ENCODE results near the gene SSC5D. TPM values are rescaled to one million over a fixed set of nuclear protein-coding genes. Genes with fewer than 3 reads are reported as not detected.
A peak's percentile ranks its signal among the peaks of the same experiment; 100 is the strongest.

SSC5D gene
- total and polyA plus RNA-seq, 9 of the 15 experiments (the other 6 are each of a cell fraction or from before 2014, with no cell fraction given): 0.04 to 0.71 (median 0.14) TPM; not detected in 2

GRCh38 chr19:55461259-55461973 is 26.8 kb upstream of the SSC5D start, which contains the start of gene ISOC2 (continued):
- TF ChIP-seq TCF3 (CRISPR knock-in tag; IDR thresholded peaks at IDR 0.05): peak; percentile 23; the same call in 1 of the 2 replicates
- TF ChIP-seq RB1 (IDR thresholded peaks at IDR 0.05; ENCODE audit: low read depth): peak; percentile 60
- TF ChIP-seq ZNF3 (CRISPR knock-in tag; IDR thresholded peaks at IDR 0.05): no peak
- no peak for TF ChIP-seq SNAPC5 (CRISPR knock-in tag; IDR thresholded peaks at IDR 0.05)
- no peak; the same call in 1 of the 2 replicates for TF ChIP-seq HDGF (IDR thresholded peaks at IDR 0.05)
- TF ChIP-seq NCOA1 (IDR thresholded peaks at IDR 0.05; ENCODE audit: low read depth): no peak
- TF ChIP-seq ESRRA (IDR thresholded peaks at IDR 0.05; ENCODE audit: borderline replicate concordance, low read depth): peak; percentile 100
- no peak for TF ChIP-seq ZNF232 (CRISPR knock-in tag; IDR thresholded peaks at IDR 0.05)
- TF ChIP-seq SRSF7 (optimal IDR thresholded peaks at IDR 0.05; ENCODE audit: low read depth, low read length): no peak
- peak; percentile 73; the same call in 1 of the 2 replicates for TF ChIP-seq KLF1 (tag; IDR thresholded peaks at IDR 0.05)
- no peak for TF ChIP-seq ZNF561 (CRISPR knock-in tag; conservative IDR thresholded peaks at IDR 0.05)
- no peak for TF ChIP-seq BDP1 (IDR thresholded peaks at IDR 0.05; ENCODE audit: insufficient read depth, insufficient read length)
- 0 out of 2 replicates have a peak, but pooled peaks have one; percentile 29 for TF ChIP-seq ZNF668 (CRISPR knock-in tag; IDR thresholded peaks at IDR 0.05)
- no peak for TF ChIP-seq TARDBP (IDR thresholded peaks at IDR 0.05)
- TF ChIP-seq ELK1 (CRISPR knock-in tag; IDR thresholded peaks at IDR 0.05): no peak
- no peak for TF ChIP-seq ZNF175 (CRISPR knock-in tag; IDR thresholded peaks at IDR 0.05; ENCODE audit: low read depth)
- no peak for TF ChIP-seq ID3 (CRISPR knock-in tag; IDR thresholded peaks at IDR 0.05)
- TF ChIP-seq ID3 (tag; IDR thresholded peaks at IDR 0.05): peak; percentile 84
- TF ChIP-seq ZNF239 (CRISPR knock-in tag; IDR thresholded peaks at IDR 0.05): no peak; the same call in 1 of the 2 replicates
- TF ChIP-seq MCM3 (IDR thresholded peaks at IDR 0.05): no peak
- no peak for TF ChIP-seq OTX1 (CRISPR knock-in tag; IDR thresholded peaks at IDR 0.05)
- TF ChIP-seq E2F5 (CRISPR knock-in tag; IDR thresholded peaks at IDR 0.05): no peak
- no peak for TF ChIP-seq ZFP30 (CRISPR knock-in tag; IDR thresholded peaks at IDR 0.05; ENCODE audit: borderline replicate concordance)
- peak; percentile 29; the same call in 1 of the 2 replicates for TF ChIP-seq BHLHE40 (IDR thresholded peaks at IDR 0.05; ENCODE audit: low read length)
- TF ChIP-seq ARID3A (IDR thresholded peaks at IDR 0.05; ENCODE audit: borderline replicate concordance, low read depth, low read length): no peak
